Testis (tissue), 3 donors: ENCODE data around the gene SYNGR2. TPM values are rescaled to one million over a fixed set of nuclear protein-coding genes. Genes with fewer than 3 reads are reported as not detected.

ENCODE experiments used
- DNase-seq: peaks from one replicate; pipeline ENCODE4 v3.0.0-alpha.2; 2019
- H3K27ac ChIP-seq, 2 donors: fragments of 200-600 bp; sonication (generic); one replicate each; pipeline ENCODE4 v1.5.1; 2019
- H3K27me3 ChIP-seq: fragments of 200-600 bp; sonication (generic); one replicate; pipeline ENCODE4 v1.5.1; 2019
- H3K36me3 ChIP-seq: fragments of 200-600 bp; sonication (generic); one replicate; pipeline ENCODE4 v1.5.1; 2017; ENCODE audit warnings: low read depth; ENCODE audit errors: missing control alignments
- H3K4me1 ChIP-seq: fragments of 200-600 bp; sonication (generic); one replicate; pipeline ENCODE4 v1.5.1; 2019
- H3K4me3 ChIP-seq, 2 donors: fragments of 200-600 bp; sonication (generic); one replicate each; pipeline ENCODE4 v1.5.1; 2017 to 2019
- H3K9me3 ChIP-seq: fragments of 200-600 bp; sonication (generic); one replicate; pipeline ENCODE4 v1.5.1; 2017
- CTCF ChIP-seq, 3 experiments: fragments of 450-650 bp in 2 of 3; fragments of 200-600 bp in 1 of 3; sonication (generic) in 1 of 3; IDR thresholded peaks; one replicate each; pipeline ENCODE4 v1.5.1; 2016 to 2019; ENCODE audit warnings: antibody characterized with exemption in 3 of 3, mild to moderate bottlenecking in 2 of 3, moderate library complexity in 1 of 3
- POLR2A ChIP-seq: fragments of 450-650 bp; IDR thresholded peaks from one replicate; pipeline ENCODE4 v1.6.1; 2017; ENCODE audit warnings: antibody characterized with exemption, mild to moderate bottlenecking, moderate library complexity
- WGBS, 2 donors: methylation state at CpG; one replicate each; pipeline ENCODE4 v1.1.5; 2018; 5-methylcytosine and 5-hydroxymethylcytosine counted together
- intact Hi-C: fragments of 100-400 bp; cut with DNase I; formaldehyde crosslinking; loops from one replicate; pipeline ENCODE4 v1.15.1; 2023; ENCODE audit warnings: low total_unique reads
- polyA plus RNA-seq: library from polyadenylated mRNA; stranded (reverse); fragments of 350-450 nt; fragmentation: Illumina TruSeq; extraction: RNeasy Lipid Tissue Mini Kit (QIAGEN cat#74804); gene quantifications from one replicate; pipeline ENCODE4 v1.2.3, GENCODE V29; 2014; ENCODE audit warnings: low read depth, low replicate concordance; ENCODE audit not compliant: insufficient read depth
- total RNA-seq, 2 donors: library from RNA; depleted of rRNA; stranded (reverse); fragments of >200 nt; gene quantifications; one replicate each; pipeline ENCODE4 v1.2.3, GENCODE V29; 2016

SYNGR2 gene
- total and polyA plus RNA-seq, 3 donors from 2014 or later = 63.7 to 70.6 (median 68.7) TPM

GRCh38 chr17:78124081-78124835, 44.1 kb upstream of the SYNGR2 start:
- Histone ChIP-seq H3K27ac (no peak overlapping the region), H3K9me3 (no peaks in the 10 kb centered on the region), H3K27me3 (no peaks in the 10 kb centered on the region), H3K36me3 (no peaks in the 10 kb centered on the region), H3K4me3 (no peak overlapping the region), H3K4me1 (peaks cover 24% of the 10 kb centered on the region)
- 88 to 95% methylated on average over 19 to 30 of the region's 30 CpGs for WGBS, 2 donors
- no peak for TF ChIP-seq CTCF (IDR thresholded peaks at IDR 0.05)
- no peak for TF ChIP-seq POLR2A
- no peak for DNase-seq
- intact Hi-C loops = no loop called here

- Histone ChIP-seq H3K9me3 (no peaks in the 10 kb centered on the region), H3K36me3 (no peaks in the 10 kb centered on the region), H3K27me3 (no peaks in the 10 kb centered on the region), H3K4me1 (peaks cover 25% of the 10 kb centered on the region), H3K4me3 (no peak overlapping the region), H3K27ac (no peak overlapping the region)
- no peak for DNase-seq
- 89 to 90% methylated on average over 7 to 9 of the region's 12 CpGs for WGBS, 2 donors
- intact Hi-C loops = no loop called here
- TF ChIP-seq POLR2A (no peak), CTCF (IDR thresholded peaks at IDR 0.05) (no peak)
Measured at GRCh38 chr17:78124836-78125137, 43.6 kb upstream of the SYNGR2 start.

GRCh38 chr17:78125138-78125913, 43.1 kb upstream of the SYNGR2 start:
- H3K4me1 ChIP-seq = peaks cover 25% of the 10 kb centered on the region
- no peak overlapping the region for H3K27ac ChIP-seq
- 83 to 89% methylated on average over 16 to 36 of the region's 39 CpGs for WGBS, 2 donors

GRCh38 chr17:78125976-78126894, 42.1 kb upstream of the SYNGR2 start:
- 78 to 82% methylated on average over 12 to 25 of the region's 25 CpGs for WGBS, 2 donors
- H3K27ac ChIP-seq = peak overlapping the region in 1 of 2 donors; percentile 47
- TF ChIP-seq POLR2A (no peak), CTCF (IDR thresholded peaks at IDR 0.05) (no peak)
- H3K4me1 ChIP-seq = peaks cover 25% of the 10 kb centered on the region
- H3K9me3 ChIP-seq = no peaks in the 10 kb centered on the region
- intact Hi-C loops = no loop called here
- no peaks in the 10 kb centered on the region for H3K27me3 ChIP-seq
- no peak for DNase-seq
- no peak overlapping the region for H3K4me3 ChIP-seq
- H3K36me3 ChIP-seq = no peaks in the 10 kb centered on the region

More at GRCh38 chr17:78125138-78125913, 43.1 kb upstream of the SYNGR2 start:
- TF ChIP-seq POLR2A (no peak), CTCF (IDR thresholded peaks at IDR 0.05) (no peak)
- Histone ChIP-seq H3K36me3 (no peaks in the 10 kb centered on the region), H3K27me3 (no peaks in the 10 kb centered on the region), H3K9me3 (no peaks in the 10 kb centered on the region), H3K4me3 (no peak overlapping the region)
- no peak for DNase-seq
- intact Hi-C loops = no loop called here
